ENCODE measurements around the gene ZWILCH. TPM values are rescaled to one million over a fixed set of nuclear protein-coding genes. Genes with fewer than 3 reads are reported as not detected.

ZWILCH gene
- total and polyA plus RNA-seq, 2 donors (not counting 3 experiments of a cell fraction or from before 2014, with no cell fraction given), result 9.3 to 28.8 TPM

GRCh38 chr15:66489179-66489791 is 15.8 kb upstream of the ZWILCH start:
- dilution Hi-C loops (cut with MboI; ENCODE audit: extremely low pct_ligation_motif_present, low sequenced_read_pairs) (no loop called here), intact Hi-C loops (cut with micrococcal nuclease) (no loop called here)
- Histone ChIP-seq H4K20me1 (replicated peaks; ENCODE audit: control insufficient read depth, extremely low read depth, insufficient read depth, low read length) (no peaks in the 10 kb centered on the region), H3K36me3 (ENCODE audit: control insufficient read depth in 2 of 2, extremely low read depth in 1 of 2, insufficient read depth in 2 of 2, low read length in 2 of 2) (peaks cover 9 to 34% of the 10 kb centered on the region in 2 experiments), H3K4me2 (ENCODE audit: insufficient read depth, low read length) (no peak overlapping the region), H3K9ac (replicated peaks; ENCODE audit: extremely low read depth, insufficient read depth, low read length) (no peak overlapping the region), H3K4me3 (replicated peaks in 1 of 3; ENCODE audit: insufficient read depth in 1 of 3, low read depth in 1 of 3, low read length in 3 of 3) (no peak overlapping the region), H3K4me1 (ENCODE audit: control insufficient read depth, extremely low read depth, insufficient read depth, low read length) (no peaks in the 10 kb centered on the region), H3K9me1 (replicated peaks; ENCODE audit: control insufficient read depth, extremely low read depth, insufficient read depth, low read length) (no peaks in the 10 kb centered on the region), H3K79me2 (ENCODE audit: control insufficient read depth, insufficient read depth, low read length) (no peaks in the 10 kb centered on the region), H3K9me3 (replicated peaks; ENCODE audit: control insufficient read depth, insufficient read depth, low read length) (no peaks in the 10 kb centered on the region), H3K27me3 (ENCODE audit: control insufficient read depth in 2 of 2, insufficient read depth in 2 of 2, low read length in 2 of 2) (no peaks in the 10 kb centered on the region), H2AFZ (ENCODE audit: low read depth, low read length) (no peak overlapping the region), H3K27ac (ENCODE audit: insufficient read depth, low read depth, low read length) (no peak overlapping the region)
- FAIRE-seq (no peak), DNase-seq (ENCODE audit: low read depth, low spot score) (no peak)
- no TSS peak for BruUV-seq (replicated peaks)
- ChIA-PET POLR2A (no interaction called here), CTCF (interaction anchor here (1.3 to 1.7 kb wide), 2 partner anchors 14 to 102 kb away, joined by 3 to 8 read pairs; partner anchors contain the start of gene MAP2K1)
- no peak for TF ChIP-seq EZH2 (IDR thresholded peaks at IDR 0.05; ENCODE audit: borderline replicate concordance, low read depth, low read length, severe bottlenecking)
- TF ChIP-seq MYC (IDR thresholded peaks at IDR 0.05; ENCODE audit: low read depth, low read length), result no peak
- TF ChIP-seq CTCF (IDR thresholded peaks at IDR 0.05; ENCODE audit: extremely low read depth in 1 of 2, insufficient read depth in 1 of 2, low read depth in 1 of 2, low read length in 2 of 2), result no peak
- TF ChIP-seq GATA2 (IDR thresholded peaks at IDR 0.05; ENCODE audit: insufficient read depth, insufficient read length, low read depth, low read length), result no peak
- TF ChIP-seq MAX (IDR thresholded peaks at IDR 0.05; ENCODE audit: insufficient read depth, insufficient read length), result no peak
- TF ChIP-seq FOS (IDR thresholded peaks at IDR 0.05; ENCODE audit: borderline replicate concordance, insufficient read depth, low read length), result no peak
- TF ChIP-seq JUN (IDR thresholded peaks at IDR 0.05; ENCODE audit: borderline replicate concordance, insufficient read depth, insufficient read length, low read depth), result no peak
- no peak for TF ChIP-seq POLR2AphosphoS5 (IDR thresholded peaks at IDR 0.05; ENCODE audit: insufficient read depth, low read depth, low read length)
- TF ChIP-seq POLR2A (IDR thresholded peaks at IDR 0.05; ENCODE audit: low read depth, low read length), result no peak

Data from endothelial cell of umbilical vein (primary cell).